Left lung (tissue), 10 donors: Measurements from ENCODE around the gene MRPL30. TPM values are rescaled to one million over a fixed set of nuclear protein-coding genes. Genes with fewer than 3 reads are reported as not detected.

Source experiments
- ATAC-seq: fragments of 200-7000 bp; cut with Tn5 transposase; one replicate; pipeline ENCODE4 v1.9.1; 2020; ENCODE audit warnings: moderate library complexity
- DNase-seq, 4 donors: peaks; one replicate each; pipeline ENCODE4 v3.0.0-alpha.2; 2013 to 2020
- H3K27ac ChIP-seq, 2 donors: fragments of 200-600 bp; sonication (generic) in 1 of 2; one replicate each; pipeline versions ENCODE4 v1.5.0 to v1.8.0; 2020 to 2021
- H3K27me3 ChIP-seq, 2 donors: fragments of 200-600 bp; sonication (generic) in 1 of 2; one replicate each; pipeline versions ENCODE4 v1.5.0 to v1.8.0; 2020 to 2021
- H3K36me3 ChIP-seq, 2 donors: fragments of 200-600 bp; sonication (generic) in 1 of 2; one replicate each; pipeline versions ENCODE4 v1.5.0 to v1.8.0; 2020 to 2021
- H3K4me1 ChIP-seq, 2 donors: fragments of 200-600 bp; one replicate each; pipeline ENCODE4 v1.8.0; 2021
- H3K4me3 ChIP-seq, 2 donors: fragments of 200-600 bp; sonication (generic) in 1 of 2; one replicate each; pipeline versions ENCODE4 v1.5.0 to v1.8.0; 2020 to 2021; ENCODE audit warnings: mild to moderate bottlenecking in 1 of 2
- H3K9me3 ChIP-seq, 2 donors: fragments of 200-600 bp; sonication (generic) in 1 of 2; one replicate each; pipeline versions ENCODE4 v1.5.0 to v1.8.0; 2020 to 2021
- CTCF ChIP-seq, 2 donors: fragments of 200-600 bp; sonication (generic) in 1 of 2; IDR thresholded peaks; one replicate each; pipeline versions ENCODE4 v1.5.0 to v1.8.0; 2021; ENCODE audit warnings: antibody characterized with exemption in 2 of 2
- intact Hi-C, 2 donors: fragments of 100-400 bp; cut with DNase I; formaldehyde crosslinking; loops; one replicate each; pipeline versions ENCODE4 v1.11.2 to v1.14.2; 2022
- polyA plus RNA-seq, 6 donors: library from polyadenylated mRNA; unstranded; fragments of 120-200 nt; gene quantifications; one replicate each; pipeline ENCODE4 v1.2.1, GENCODE V29; 2013; ENCODE audit not compliant: insufficient read length in 6 of 6
- total RNA-seq, 2 donors: library from RNA; stranded (reverse); fragmentation: NEBNext Ultra II Directional; extraction: Animal tissue kit (Norgen Biotek cat#: 25700); gene quantifications; one replicate each; pipeline ENCODE4 v1.2.1, GENCODE V29; 2021
- donor health status: DM: no; HTN: yes; CAD: no.
- donor health status: DM: no; HTN: no; CAD: no.

The MRPL30 gene
- total and polyA plus RNA-seq, 8 donors, result 19.7 to 58.8 (median 50.1) TPM

GRCh38 chr2:99153921-99154604, 26.9 kb upstream of the MRPL30 start:
- Histone ChIP-seq H3K9me3 (no peaks in the 10 kb centered on the region), H3K4me1 (peaks cover 6 to 36% of the 10 kb centered on the region in 2 donors), H3K4me3 (peak overlapping the region; percentile 59 to 71), H3K27ac (peak overlapping the region; percentile 82 to 86), H3K27me3 (no peaks in the 10 kb centered on the region), H3K36me3 (peaks cover 0 to 3% of the 10 kb centered on the region in 2 donors)
- intact Hi-C loops, result no loop called here
- peak; percentile 1 for ATAC-seq
- no peak for TF ChIP-seq CTCF (IDR thresholded peaks at IDR 0.05)
- DNase-seq, result no peak

- intact Hi-C loops, result no loop called here
- H3K36me3 ChIP-seq, result peaks cover 0 to 11% of the 10 kb centered on the region in 2 donors
- H3K4me3 ChIP-seq, result peak within 1 kb of the TSS; percentile 59 to 71
- no peak for TF ChIP-seq CTCF (IDR thresholded peaks at IDR 0.05)
- ATAC-seq (peak; percentile 99), DNase-seq (peak; percentile 89 to 96 (median 94))
- no peaks in the 10 kb centered on the region for H3K27me3 ChIP-seq
- H3K9me3 ChIP-seq, result no peaks in the 10 kb centered on the region
- peaks cover 6 to 36% of the 10 kb centered on the region in 2 donors for H3K4me1 ChIP-seq
- peak within 1 kb of the TSS; percentile 82 to 86 for H3K27ac ChIP-seq
Measured at GRCh38 chr2:99154643-99155536, 26.1 kb upstream of the MRPL30 start, which contains the start of the genes LIPT1 and TSGA10. Gene LIPT1 (plus strand): TSS chr2:99154967. CDS start chr2:99161958, 6,991 bp downstream. Gene TSGA10 (minus strand): TSS chr2:99154942. CDS start chr2:99109439, 45,503 bp downstream.

GRCh38 chr2:99156891-99157290, 24.1 kb upstream of the MRPL30 start:
- H3K27ac ChIP-seq, result no peak overlapping the region
- no peak overlapping the region for H3K4me3 ChIP-seq
- no peak for TF ChIP-seq CTCF (IDR thresholded peaks at IDR 0.05)
- H3K27me3 ChIP-seq, result no peaks in the 10 kb centered on the region
- H3K36me3 ChIP-seq, result peaks cover 0 to 13% of the 10 kb centered on the region in 2 donors
- intact Hi-C loops, result no loop called here
- no peak for ATAC-seq
- no peak for DNase-seq
- no peaks in the 10 kb centered on the region for H3K9me3 ChIP-seq
- H3K4me1 ChIP-seq, result peaks cover 6 to 29% of the 10 kb centered on the region in 2 donors

GRCh38 chr2:99158599-99158998, 22.4 kb upstream of the MRPL30 start:
- H3K36me3 ChIP-seq, result peaks cover 0 to 21% of the 10 kb centered on the region in 2 donors
- DNase-seq (no peak), ATAC-seq (no peak)
- no peaks in the 10 kb centered on the region for H3K9me3 ChIP-seq
- no peak overlapping the region for H3K4me3 ChIP-seq
- TF ChIP-seq CTCF (IDR thresholded peaks at IDR 0.05), result no peak
- H3K27ac ChIP-seq, result no peak overlapping the region
- no peaks in the 10 kb centered on the region for H3K27me3 ChIP-seq
- intact Hi-C loops, result no loop called here
- peaks cover 6 to 22% of the 10 kb centered on the region in 2 donors for H3K4me1 ChIP-seq

GRCh38 chr2:99159594-99159993, 21.4 kb upstream of the MRPL30 start:
- DNase-seq (no peak), ATAC-seq (no peak)
- TF ChIP-seq CTCF (IDR thresholded peaks at IDR 0.05), result no peak
- H3K4me3 ChIP-seq, result no peak overlapping the region
- no peaks in the 10 kb centered on the region for H3K9me3 ChIP-seq
- H3K27me3 ChIP-seq, result no peaks in the 10 kb centered on the region
- H3K36me3 ChIP-seq, result peaks cover 0 to 30% of the 10 kb centered on the region in 2 donors
- H3K4me1 ChIP-seq, result peaks cover 6 to 13% of the 10 kb centered on the region in 2 donors
- intact Hi-C loops, result no loop called here
- no peak overlapping the region for H3K27ac ChIP-seq
